Thyroid gland (tissue), 4 donors: ENCODE measurements around the gene SLC22A5.

ENCODE experiments used
- POLR2A ChIP-seq, 2 donors: fragments of 450-650 bp; IDR thresholded peaks; one replicate each; pipeline ENCODE4 v1.6.1; 2017; ENCODE audit warnings: antibody characterized with exemption in 2 of 2, mild to moderate bottlenecking in 2 of 2, moderate library complexity in 1 of 2
- TF ChIP-seq, protein P1 (sequence below), 6 experiments: fragments of 200-600 bp in 3 of 6; fragments of 450-650 bp in 3 of 6; sonication (generic) in 3 of 6; IDR thresholded peaks; one replicate each; pipeline ENCODE4 v1.5.1; 2016 to 2019; ENCODE audit warnings: antibody characterized with exemption in 6 of 6, mild to moderate bottlenecking in 2 of 6, inconsistent platforms in 1 of 6, moderate library complexity in 1 of 6

GRCh38 chr5:132376694-132377641 is 7.5 kb downstream of the SLC22A5 start:
- TF ChIP-seq, protein P1, sequence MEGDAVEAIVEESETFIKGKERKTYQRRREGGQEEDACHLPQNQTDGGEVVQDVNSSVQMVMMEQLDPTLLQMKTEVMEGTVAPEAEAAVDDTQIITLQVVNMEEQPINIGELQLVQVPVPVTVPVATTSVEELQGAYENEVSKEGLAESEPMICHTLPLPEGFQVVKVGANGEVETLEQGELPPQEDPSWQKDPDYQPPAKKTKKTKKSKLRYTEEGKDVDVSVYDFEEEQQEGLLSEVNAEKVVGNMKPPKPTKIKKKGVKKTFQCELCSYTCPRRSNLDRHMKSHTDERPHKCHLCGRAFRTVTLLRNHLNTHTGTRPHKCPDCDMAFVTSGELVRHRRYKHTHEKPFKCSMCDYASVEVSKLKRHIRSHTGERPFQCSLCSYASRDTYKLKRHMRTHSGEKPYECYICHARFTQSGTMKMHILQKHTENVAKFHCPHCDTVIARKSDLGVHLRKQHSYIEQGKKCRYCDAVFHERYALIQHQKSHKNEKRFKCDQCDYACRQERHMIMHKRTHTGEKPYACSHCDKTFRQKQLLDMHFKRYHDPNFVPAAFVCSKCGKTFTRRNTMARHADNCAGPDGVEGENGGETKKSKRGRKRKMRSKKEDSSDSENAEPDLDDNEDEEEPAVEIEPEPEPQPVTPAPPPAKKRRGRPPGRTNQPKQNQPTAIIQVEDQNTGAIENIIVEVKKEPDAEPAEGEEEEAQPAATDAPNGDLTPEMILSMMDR (IDR thresholded peaks at IDR 0.05): no peak
- no peak for TF ChIP-seq POLR2A (IDR thresholded peaks at IDR 0.05)
